HEK293 (cell line): Measurements from ENCODE around the gene RTKN.

Experiments
- YY1 ChIP-seq: fragments of 450-650 bp; formaldehyde crosslinking; IDR thresholded peaks from 2 replicates; pipeline ENCODE4 v1.5.1; 2018; ENCODE audit warnings: missing biosample characterization, missing genetic modification characterization
- ZFP3 ChIP-seq: fragments of 450-650 bp; formaldehyde crosslinking; IDR thresholded peaks from 2 replicates; pipeline ENCODE4 v1.5.1; 2016; ENCODE audit warnings: low read depth, missing biosample characterization, missing genetic modification characterization
- TF ChIP-seq, protein P1 (sequence below): fragments of 450-650 bp; formaldehyde crosslinking; IDR thresholded peaks from 2 replicates; pipeline ENCODE4 v1.5.1; 2016; ENCODE audit warnings: missing biosample characterization, missing genetic modification characterization

- TF ChIP-seq YY1 (tag by site-specific recombination) (no peak), ZFP3 (no peak)
- TF ChIP-seq, protein P1, sequence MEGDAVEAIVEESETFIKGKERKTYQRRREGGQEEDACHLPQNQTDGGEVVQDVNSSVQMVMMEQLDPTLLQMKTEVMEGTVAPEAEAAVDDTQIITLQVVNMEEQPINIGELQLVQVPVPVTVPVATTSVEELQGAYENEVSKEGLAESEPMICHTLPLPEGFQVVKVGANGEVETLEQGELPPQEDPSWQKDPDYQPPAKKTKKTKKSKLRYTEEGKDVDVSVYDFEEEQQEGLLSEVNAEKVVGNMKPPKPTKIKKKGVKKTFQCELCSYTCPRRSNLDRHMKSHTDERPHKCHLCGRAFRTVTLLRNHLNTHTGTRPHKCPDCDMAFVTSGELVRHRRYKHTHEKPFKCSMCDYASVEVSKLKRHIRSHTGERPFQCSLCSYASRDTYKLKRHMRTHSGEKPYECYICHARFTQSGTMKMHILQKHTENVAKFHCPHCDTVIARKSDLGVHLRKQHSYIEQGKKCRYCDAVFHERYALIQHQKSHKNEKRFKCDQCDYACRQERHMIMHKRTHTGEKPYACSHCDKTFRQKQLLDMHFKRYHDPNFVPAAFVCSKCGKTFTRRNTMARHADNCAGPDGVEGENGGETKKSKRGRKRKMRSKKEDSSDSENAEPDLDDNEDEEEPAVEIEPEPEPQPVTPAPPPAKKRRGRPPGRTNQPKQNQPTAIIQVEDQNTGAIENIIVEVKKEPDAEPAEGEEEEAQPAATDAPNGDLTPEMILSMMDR (tag by site-specific recombination), result no peak
These were observed 8.9 kb upstream of the RTKN start for GRCh38 chr2:74450570-74451190.
